ENCODE measurements around the gene IFT88.
A peak's percentile ranks its signal among the peaks of the same experiment; 100 is the strongest.

The IFT88 gene

DNA sequence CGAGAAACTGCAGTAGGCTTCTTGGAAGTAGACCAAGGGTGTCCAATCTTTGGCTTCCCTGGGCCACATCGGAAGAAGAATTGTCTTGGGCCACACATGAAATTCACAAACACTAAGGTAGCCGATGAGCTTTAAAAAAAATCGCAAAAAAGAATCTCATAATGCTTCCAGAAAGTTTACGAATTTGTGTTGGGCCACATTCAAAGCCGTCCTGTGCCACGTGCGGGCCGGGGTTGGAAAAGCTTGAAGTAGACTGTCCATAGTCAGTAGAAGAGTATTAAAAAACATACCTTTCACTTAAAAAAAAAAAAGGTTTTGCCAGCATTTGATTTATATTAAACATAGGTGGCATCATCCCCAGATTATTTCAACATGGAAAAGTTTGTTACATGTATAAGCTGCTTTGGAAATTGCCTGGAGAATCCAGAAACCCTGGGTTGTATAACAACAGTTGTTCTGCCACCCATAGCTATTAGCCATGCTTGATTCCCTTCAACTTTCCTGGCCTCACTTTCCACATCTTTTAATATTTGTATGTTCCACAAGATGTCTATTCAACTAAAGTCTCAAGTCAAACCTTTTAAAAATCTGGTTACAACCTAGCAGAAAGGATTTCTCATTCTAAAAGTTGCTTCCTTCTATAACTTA lies 1.0 kb downstream of the IFT88 start:
- no peak for DNase-seq

DNA sequence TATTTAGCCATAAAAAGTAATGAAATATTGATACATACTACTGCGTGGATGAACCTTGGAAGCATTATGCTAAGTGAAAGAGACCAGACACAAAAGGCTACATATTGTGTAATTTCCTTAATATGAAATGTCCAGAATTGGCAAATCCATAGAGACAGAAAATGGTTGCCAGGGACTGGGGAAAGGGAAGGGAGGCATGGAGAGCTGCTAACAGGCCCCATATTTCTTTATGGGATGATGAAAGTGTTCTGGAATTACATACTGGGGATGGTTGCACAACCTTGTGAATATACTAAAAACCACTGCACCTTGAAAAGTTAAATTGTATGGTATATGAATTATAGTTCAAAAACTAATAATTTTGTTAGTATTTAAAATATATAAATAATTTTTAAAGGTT lies 3.6 kb downstream of the IFT88 start:
- peak; percentile 17 to 33 for DNase-seq

DNA sequence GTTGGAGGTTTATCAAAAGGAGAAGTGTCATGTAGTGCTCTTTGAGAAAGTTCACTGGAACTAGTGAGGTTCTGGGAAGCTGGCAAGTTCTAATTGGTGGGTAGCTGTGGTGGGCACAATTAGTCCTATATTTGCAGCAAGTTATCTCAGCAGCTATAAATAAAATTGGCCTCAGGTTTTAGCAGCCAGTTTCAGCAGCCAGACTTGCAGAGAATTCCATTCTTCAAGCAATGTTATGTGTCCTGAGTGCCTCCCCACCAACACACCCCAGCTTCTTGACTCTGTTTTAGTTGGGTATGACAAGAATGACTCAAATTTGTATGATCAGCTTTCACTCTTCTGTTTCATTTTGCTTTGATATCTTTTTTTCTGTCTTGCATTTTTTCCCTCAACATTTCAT lies 4.7 kb downstream of the IFT88 start:
- DNase-seq, result no peak

DNA sequence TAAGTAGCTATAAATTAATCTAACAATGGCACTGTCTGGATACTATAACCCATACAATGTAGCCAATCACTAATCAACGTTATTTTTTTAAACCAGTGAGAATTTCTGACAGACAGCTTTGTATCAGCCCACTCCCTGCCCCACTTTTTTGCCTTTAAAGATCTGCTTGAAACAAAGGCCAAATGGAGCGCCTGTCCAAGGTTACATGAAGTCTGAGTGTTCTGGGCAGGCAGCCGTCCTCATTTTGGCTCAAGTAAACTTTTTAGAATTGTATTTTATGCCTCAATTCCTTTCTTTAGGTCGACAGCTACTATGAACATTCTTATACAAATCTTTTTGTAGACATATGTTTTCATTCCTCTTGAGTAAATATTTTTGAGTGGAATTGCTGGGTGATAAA lies 6.2 kb downstream of the IFT88 start:
- DNase-seq, result no peak

DNA sequence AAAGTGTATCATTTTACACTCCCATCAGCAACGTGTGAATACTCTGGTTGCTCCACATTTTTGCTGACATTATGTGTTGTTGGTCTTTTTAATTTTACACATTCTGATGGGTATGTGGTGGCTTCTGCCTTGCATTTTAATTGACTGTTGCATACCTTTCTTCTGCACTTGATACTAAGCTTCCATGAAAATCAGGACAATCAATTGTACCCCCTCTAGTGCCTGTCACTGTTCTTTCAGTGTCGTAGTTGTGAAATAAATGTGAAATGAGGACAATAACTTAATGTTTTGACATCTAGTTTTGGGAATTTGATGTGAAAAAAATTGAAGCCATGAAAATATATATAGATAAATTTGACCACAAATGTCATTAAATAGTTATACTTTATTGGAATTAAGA lies 6.7 kb downstream of the IFT88 start:
- DNase-seq, result no peak

DNA sequence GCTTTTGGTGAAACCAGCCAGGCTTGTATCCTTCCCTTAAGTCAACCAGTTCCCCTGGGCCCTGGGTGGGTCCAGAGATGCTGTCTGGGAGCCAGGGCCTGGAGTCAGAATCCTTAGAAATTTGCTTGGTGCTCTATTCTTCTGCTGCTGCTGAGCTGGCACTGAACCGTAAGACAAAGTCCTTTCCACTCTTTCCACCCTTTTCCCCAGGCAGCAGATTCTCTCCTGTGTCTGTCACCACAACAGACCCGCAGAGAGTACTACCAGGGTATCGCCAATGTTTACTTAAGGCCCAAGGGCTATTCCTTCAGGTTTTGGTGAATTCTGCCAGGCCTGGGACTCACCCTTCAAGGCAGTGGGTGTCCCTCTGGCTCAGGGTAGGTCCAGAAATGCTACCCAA lies 12.2 kb downstream of the IFT88 start:
- no peak for DNase-seq

DNA sequence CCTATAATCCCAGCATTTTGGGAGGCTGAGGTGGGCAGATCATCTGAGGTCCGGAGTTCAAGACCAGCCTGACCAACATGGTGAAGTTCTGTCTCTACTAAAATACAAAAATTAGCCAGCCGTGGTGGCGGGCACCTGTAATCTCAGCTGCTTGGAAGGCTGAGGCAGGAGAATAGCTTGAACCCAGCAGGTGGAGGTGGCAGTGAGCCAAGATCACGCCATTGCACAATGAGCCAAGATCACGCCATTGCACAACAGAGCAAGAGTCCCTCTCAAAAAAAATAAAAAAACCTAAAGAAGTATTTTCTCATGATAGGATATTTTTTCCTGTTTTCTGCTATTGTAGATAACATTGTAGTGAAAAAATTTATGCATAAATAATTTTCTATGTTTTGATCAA lies 13.3 kb downstream of the IFT88 start:
- DNase-seq, result no peak

DNA sequence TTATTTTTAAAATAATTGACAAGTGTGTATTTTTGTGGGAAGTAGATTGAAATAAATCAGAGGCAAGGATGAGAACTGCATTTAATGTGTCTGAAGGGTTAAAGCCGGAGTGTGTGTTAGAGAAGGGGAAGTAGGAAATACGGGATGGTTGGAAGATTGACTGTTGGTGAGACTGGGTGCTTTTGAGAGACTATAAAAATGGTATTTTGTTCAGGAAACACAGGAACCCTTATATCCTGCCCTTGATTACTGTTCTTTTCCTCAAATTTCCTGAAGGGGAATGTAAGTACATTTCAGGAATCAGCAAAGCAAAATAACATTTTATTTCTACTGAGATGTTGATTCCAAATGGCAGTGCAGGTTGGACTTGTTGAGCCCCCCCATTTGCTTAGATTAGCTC lies 15.1 kb downstream of the IFT88 start:
- no peak for DNase-seq

DNA sequence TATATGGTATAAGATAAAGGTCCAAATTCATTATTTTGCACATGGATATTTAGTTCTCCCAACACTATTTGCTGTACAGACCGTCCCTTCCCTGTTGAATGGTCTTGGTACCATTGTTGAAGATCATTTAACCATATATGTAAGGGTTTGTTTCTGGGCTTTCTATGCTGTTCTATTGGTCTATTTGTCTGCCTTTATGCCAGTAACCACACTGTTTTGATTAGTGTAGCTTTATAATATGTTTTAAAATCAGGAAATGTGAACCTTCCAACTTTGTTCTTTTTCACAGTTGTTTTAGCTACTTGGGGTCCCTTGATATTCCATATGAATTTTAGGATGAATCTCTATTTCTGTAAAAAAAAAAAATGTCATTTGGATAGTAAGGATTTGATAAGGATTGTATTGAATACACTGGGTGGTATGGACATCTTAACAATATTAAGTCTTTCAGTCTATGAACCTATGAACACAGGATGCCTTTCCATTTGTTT lies 16.9 kb downstream of the IFT88 start:
- no peak for DNase-seq

DNA sequence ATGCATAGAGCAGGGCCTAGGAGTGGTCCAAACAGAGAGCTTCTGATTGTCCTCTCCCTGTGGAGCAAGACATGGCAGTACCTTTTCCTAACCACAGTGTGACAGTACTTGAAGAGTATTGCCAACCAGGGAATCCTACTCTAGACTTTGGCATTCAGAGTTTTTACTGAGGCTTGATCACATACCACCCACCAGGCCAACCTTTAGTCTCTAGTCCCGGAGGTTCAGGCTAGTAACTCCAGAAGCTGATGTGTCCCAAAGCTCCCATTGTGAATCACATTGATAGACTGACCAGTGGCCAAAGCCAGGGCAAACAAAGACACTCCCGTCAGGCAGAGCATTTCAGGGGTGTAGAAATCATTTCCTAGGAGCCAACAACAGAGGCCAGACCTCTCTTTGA lies 18.4 kb downstream of the IFT88 start:
- DNase-seq, result no peak

DNA sequence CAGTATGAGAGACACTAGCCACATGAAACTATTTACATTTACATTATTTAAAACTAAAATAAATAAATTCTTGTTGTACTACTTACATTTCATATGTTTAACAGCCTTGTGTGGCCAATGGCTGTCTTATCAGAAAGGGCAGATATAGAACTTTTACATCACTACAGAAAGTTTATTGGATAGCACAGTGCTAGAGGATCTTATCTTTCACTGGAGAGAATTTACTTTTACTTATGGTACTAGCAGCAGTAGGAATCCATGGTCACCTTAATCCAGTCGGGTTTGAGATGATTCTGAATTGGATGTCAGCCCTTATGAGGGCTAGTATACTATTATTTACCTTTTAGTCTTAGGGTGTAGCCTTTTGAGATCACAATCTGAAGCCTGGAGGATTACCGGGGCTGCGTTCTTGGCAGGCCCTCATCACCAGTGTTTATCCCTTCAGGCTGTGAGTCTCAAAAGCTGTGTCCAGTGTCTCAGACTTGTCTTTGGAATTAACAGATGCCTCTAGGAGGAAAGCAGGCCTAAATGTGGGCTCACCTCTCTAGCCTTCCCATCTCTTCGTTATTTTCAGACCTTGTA lies 21.7 kb downstream of the IFT88 start:
- no peak for DNase-seq

DNA sequence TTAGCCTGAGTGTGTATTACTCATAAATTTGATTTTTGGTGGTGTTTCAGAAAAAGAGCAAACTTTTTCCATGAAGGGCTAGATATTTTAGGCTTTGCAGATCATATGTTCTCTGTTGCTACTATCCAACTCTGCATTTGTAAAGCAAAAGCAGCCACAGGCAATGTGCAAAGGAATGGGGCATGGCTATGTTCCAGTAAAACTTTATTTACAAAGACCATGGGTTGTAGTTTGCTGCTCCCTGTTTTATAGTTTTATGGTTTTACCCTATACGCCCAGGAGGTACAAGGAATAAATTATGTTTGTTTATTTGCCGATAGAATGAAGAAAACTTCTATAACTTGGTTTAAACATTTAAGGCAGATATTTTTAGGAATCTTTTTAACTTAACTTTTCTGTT lies 23.6 kb downstream of the IFT88 start:
- DNase-seq, result no peak

DNA sequence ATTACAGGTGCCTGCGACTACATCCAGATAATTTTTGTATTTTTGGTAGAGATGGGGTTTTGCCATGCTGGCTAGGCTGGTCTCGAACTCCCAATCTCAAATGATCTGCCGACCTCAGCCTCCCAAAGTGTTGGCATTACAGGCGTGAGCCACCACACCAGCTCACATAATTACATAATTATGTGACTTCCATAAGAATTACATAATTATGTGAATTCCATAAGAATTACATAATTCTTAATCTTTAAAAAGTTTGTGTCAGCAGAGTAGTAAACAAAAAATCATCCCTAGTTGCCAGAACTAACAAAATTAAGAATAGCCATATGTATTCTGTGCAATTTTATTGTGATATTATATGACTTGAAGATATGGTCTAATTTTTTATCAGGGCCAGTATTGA lies 25.6 kb downstream of the IFT88 start:
- no peak for DNase-seq

DNA sequence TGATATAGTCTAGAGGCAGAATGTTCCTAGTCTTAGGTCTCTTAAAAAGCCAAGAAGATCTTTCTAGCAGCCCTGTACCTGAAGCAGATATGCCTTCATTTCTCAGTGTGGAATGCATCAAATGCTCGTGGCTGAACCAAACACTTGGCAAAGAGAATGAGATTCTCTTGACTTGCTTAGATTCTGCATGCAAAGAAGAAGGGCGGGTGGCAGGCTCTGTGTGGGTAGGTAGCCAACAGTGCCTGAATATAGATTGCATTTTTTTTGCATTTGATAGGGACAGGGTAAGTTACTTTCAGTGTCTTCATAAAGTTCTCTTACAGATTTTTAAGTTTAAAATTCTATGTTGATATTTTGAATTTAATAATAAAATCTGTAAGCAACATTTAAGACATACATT lies 27.3 kb downstream of the IFT88 start:
- no peak for DNase-seq

DNA sequence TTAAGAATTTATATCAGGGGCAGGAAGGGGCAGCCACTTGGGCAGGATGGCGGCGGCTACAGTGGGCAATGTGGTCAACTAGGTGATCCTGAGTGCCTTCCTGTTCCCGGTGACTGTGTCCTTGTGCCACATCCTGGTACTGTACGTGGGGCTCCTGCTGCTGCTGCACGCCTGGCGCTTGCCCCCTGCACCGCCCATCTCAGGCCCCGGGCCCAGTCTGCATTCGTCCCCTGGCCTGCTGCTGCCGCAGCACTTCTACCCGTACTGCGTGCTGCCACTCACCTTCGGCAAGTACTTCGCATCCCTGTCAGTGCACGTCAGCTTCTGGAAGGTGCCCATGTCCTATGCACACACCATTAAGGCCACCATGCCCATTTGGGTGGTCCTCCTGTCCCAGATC lies 40.1 kb downstream of the IFT88 start:
- no peak for DNase-seq

DNA sequence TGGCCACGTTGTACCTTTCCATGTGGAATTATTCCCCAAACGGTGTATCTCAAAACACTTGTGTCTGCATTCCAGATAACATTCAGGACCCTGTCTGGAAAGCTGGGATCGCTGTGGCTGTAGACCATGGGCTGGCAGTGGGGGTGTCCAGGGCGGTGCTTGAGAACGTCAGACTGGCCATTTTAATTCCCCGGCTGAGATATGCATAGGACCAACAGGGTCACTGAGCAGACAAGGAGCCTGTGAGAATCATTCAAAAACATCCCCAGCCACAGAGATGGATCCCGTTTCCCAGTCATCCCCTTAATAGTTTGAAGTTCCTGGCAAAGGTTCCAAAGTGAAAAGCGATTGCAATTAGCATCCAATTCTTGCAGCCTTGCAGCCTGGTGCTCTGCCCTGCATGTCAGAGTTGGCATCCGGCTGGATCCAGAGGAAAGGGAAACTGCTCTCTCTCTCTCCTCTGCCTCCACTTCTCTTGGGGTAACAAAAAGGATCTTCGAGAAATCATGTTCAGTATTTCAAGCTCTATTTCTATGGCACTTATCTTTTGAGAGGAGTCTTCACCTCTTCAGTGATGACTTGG lies 41.6 kb downstream of the IFT88 start:
- no peak for DNase-seq

DNA sequence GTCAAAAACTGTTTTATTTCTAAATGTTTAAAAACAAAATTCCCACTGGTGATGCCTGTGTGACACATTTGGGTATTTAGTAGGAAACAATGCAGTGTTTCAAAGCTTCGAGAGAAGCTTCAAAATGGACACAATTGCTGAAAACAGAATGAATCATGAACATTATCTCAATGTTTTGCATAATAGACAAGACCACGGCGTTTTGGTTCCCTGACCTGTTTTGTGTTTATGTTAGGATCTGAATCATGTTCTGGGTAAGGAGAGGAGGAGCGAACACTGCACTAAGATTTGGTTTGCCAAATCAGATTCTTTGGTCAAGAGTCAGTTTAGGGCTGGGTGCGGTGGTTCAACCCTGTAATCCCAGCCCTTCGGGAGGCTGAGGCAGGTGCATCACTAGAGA lies 42.2 kb downstream of the IFT88 start:
- DNase-seq, result no peak

DNA sequence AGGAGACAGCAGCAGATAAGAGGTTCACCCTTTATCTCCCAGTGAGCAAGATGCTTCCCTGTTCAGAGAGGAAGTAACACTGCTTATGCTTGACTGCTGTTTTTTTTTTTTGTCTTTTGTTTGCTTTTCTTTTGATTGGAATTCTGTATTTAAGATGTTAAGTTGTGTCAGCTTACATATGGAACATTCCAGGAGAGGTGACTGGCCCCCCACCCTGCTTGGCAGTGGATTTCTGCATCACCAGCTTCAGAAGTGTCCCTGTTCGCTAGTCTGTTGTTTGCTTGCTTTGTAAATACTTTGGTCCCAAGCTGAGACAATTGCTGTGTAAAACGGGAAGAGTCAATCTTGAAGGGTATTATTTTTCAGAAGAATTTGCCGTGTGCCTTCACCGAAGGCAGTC lies 43.0 kb downstream of the IFT88 start:
- no peak for DNase-seq

DNA sequence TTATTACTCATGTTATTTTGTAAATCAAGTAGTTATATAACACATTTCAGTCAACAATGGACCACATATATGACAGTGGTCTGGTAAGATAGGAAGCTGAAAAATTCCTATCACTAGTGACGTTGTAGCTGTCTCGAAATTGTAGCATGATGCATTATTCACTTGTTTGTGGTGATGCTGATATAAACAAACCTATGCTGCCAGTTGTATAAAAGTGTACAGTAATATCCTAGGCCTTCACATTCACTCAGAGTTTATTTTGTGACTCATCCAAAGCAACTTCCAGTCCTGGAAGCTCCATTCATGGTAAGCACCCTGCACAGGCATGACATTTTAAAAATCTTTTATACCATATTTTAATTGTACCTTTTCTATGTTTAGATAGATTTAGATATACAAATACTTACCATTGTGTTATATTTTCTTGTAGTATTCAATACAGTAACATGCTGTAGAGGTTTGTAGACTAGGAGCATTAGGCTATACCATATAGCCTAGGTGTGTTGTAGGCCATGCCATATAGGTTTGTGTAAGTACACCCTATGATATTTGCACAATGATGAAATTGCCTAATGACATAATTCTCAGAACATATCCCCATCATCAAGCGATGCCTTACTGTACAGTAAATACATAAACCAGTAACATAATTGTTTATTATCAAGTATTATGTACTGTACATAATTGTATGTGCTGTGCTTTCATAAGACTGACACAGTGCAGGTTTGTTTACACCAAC lies 49.3 kb downstream of the IFT88 start:
- DNase-seq, result no peak

DNA sequence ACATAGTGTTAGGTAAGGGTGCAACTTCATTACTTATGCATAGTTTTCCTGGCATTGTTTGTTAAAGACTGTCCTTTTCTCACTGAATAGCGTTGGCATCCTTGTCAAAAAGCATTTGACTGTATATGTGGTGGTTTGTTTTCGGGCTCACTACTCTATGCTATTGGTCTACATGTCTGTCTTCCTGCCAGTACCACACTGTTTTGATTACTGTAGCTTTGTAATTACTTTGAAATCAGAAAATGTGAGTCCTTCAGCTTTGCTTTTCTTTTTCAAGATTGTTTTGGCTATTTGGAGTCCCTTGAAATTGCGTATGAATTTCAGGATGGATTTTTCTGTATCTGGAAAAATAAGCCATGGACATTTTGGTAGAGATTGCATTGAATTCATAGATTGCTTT lies 56.0 kb downstream of the IFT88 start:
- DNase-seq, result no peak

DNA sequence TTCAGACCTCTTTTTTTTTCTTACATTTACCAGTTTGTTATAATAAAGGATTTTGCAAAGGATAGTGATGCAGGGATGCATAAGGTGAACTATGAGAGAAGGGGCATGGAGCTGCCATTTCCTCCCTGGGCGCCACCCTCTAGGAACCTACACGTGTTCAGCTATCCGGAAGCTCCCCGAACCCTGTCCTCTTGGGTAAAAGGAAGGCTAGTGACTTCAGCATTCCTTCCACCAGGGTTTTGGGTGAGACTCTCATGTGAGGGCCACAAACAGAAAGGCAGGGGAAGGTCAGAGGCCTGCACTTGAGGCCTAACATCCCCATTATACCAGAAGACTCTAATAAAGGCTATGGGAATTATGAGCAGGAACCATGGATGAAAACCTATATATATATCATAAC lies 57.3 kb downstream of the IFT88 start:
- DNase-seq, result no peak

DNA sequence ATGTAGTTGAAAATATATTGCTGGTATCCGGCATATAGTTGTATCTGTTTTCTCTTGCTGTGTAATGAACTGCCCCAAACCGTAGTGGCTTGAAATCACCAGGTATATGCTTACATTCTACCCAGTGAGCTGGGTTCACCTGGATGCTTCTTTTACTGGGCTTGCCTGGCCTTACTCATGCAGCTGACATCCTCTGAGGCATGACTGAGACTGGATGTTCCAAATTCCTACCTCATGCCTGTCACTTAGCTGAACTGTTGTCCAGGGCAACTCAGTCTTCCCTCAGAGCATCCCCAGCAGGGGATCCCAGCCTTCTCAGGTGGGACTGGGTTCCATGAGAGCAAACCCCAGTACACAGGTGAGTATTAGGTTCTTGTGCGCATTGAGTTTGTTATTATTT lies 66.8 kb downstream of the IFT88 start:
- no peak for DNase-seq

DNA sequence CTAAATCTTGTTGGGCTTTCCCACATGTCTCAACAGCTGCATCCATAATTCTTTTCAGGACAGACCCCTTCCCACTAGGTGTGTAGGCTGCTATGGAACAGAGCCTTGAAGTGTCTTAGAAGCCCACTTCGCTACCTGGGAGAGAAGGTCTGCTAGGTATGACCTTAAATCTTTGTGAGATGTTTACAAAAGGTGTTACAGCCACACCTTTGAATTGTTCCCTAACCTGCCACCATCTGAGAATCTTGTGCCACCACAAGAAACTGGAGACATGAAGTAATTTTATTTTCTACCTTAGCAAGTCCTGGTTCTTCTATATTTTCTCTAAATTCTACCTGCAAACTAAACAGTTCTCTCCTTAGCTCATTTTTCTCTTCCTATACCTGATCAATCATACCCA lies 69.1 kb downstream of the IFT88 start:
- no peak for DNase-seq

DNA sequence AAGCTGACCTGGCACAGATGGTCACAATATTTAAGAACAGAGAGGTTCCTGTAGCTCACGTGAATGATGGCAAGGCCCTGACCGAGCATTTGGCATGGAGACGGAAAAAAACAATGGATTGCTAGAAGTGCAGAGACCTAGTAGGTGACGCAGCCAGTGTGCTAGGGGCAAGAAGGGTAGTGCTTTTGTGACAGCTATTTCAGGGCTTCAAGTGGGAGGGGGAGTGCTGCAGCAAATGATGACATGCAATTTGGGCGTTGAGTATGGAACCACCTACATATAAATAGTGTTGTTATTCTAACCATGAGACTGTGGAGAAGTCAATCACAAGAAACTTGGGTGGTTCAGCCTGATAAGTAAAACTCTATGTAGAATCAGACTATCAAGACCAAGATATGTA lies 70.9 kb downstream of the IFT88 start:
- DNase-seq, result no peak
